Nephron (organoid): ENCODE measurements around the gene MRPL27.

Source experiments
- H3K27ac Mint-ChIP-seq, 3 experiments: 2 replicates each; pipeline ENCODE4 v1.8.0; 2020; ENCODE audit warnings: mixed read lengths in 3 of 3, mild to moderate bottlenecking in 2 of 3, moderate library complexity in 1 of 3
- H3K27me3 Mint-ChIP-seq: 2 replicates; pipeline ENCODE4 v1.8.0; 2021; ENCODE audit warnings: low read depth, mild to moderate bottlenecking, moderate library complexity, mixed read lengths
- H3K36me3 Mint-ChIP-seq: 2 replicates; pipeline ENCODE4 v1.8.0; 2020; ENCODE audit warnings: low read depth, mixed read lengths
- H3K4me1 Mint-ChIP-seq: 2 replicates; pipeline ENCODE4 v1.8.0; 2020; ENCODE audit warnings: mixed read lengths
- H3K4me3 Mint-ChIP-seq, 3 experiments: 2 replicates each; pipeline ENCODE4 v1.8.0; 2020; ENCODE audit warnings: mild to moderate bottlenecking in 3 of 3, mixed read lengths in 3 of 3, moderate library complexity in 2 of 3
- H3K9me3 Mint-ChIP-seq: 2 replicates; pipeline ENCODE4 v1.8.0; 2020; ENCODE audit warnings: mixed read lengths
- CTCF ChIP-seq, 3 experiments: fragments of 200-600 bp; sonication (generic); IDR thresholded peaks; one replicate each; pipeline ENCODE4 v1.5.0; 2021; ENCODE audit warnings: antibody characterized with exemption in 3 of 3; ENCODE audit not compliant: unreplicated experiment in 3 of 3

The MRPL27 gene

GRCh38 chr17:50355701-50356341 lies 17.2 kb downstream of the MRPL27 start:
- TF ChIP-seq CTCF (IDR thresholded peaks at IDR 0.05; ENCODE audit: unreplicated experiment in 3 of 3): no peak
- no peak overlapping the region for H3K4me3 Mint-ChIP-seq
- no peaks in the 10 kb centered on the region for H3K9me3 Mint-ChIP-seq
- H3K36me3 Mint-ChIP-seq: peaks cover 39% of the 10 kb centered on the region
- H3K27me3 Mint-ChIP-seq: no peaks in the 10 kb centered on the region
- no peak overlapping the region for H3K27ac Mint-ChIP-seq
- no peaks in the 10 kb centered on the region for H3K4me1 Mint-ChIP-seq

GRCh38 chr17:50355336-50355700 lies 17.7 kb downstream of the MRPL27 start:
- peaks cover 39% of the 10 kb centered on the region for H3K36me3 Mint-ChIP-seq
- TF ChIP-seq CTCF (IDR thresholded peaks at IDR 0.05; ENCODE audit: unreplicated experiment in 3 of 3): no peak

GRCh38 chr17:50354776-50355175 lies 18.2 kb downstream of the MRPL27 start:
- Mint-ChIP-seq H3K27ac (no peak overlapping the region), H3K36me3 (peaks cover 39% of the 10 kb centered on the region), H3K4me3 (no peak overlapping the region), H3K27me3 (no peaks in the 10 kb centered on the region), H3K4me1 (no peaks in the 10 kb centered on the region), H3K9me3 (no peaks in the 10 kb centered on the region)
- no peak for TF ChIP-seq CTCF (IDR thresholded peaks at IDR 0.05; ENCODE audit: unreplicated experiment in 3 of 3)

More at GRCh38 chr17:50355336-50355700, 17.7 kb downstream of the MRPL27 start:
- Mint-ChIP-seq H3K4me1 (no peaks in the 10 kb centered on the region), H3K9me3 (no peaks in the 10 kb centered on the region), H3K4me3 (no peak overlapping the region), H3K27ac (no peak overlapping the region), H3K27me3 (no peaks in the 10 kb centered on the region)

- TF ChIP-seq CTCF (IDR thresholded peaks at IDR 0.05; ENCODE audit: unreplicated experiment in 3 of 3): no peak
- H3K4me3 Mint-ChIP-seq: no peak overlapping the region
- no peaks in the 10 kb centered on the region for H3K27me3 Mint-ChIP-seq
- no peak overlapping the region for H3K27ac Mint-ChIP-seq
- H3K4me1 Mint-ChIP-seq: no peaks in the 10 kb centered on the region
- H3K9me3 Mint-ChIP-seq: no peaks in the 10 kb centered on the region
- H3K36me3 Mint-ChIP-seq: peaks cover 37% of the 10 kb centered on the region
Measured at GRCh38 chr17:50354198-50354597, 18.8 kb downstream of the MRPL27 start.

- no peak for TF ChIP-seq CTCF (IDR thresholded peaks at IDR 0.05; ENCODE audit: unreplicated experiment in 3 of 3)
- H3K36me3 Mint-ChIP-seq: peaks cover 32% of the 10 kb centered on the region
- H3K27ac Mint-ChIP-seq: no peak overlapping the region
- no peaks in the 10 kb centered on the region for H3K4me1 Mint-ChIP-seq
- no peak overlapping the region for H3K4me3 Mint-ChIP-seq
- H3K27me3 Mint-ChIP-seq: no peaks in the 10 kb centered on the region
- H3K9me3 Mint-ChIP-seq: no peaks in the 10 kb centered on the region
Measured at GRCh38 chr17:50353600-50354195, 19.3 kb downstream of the MRPL27 start.
